Liver (tissue), 9 donors: Measurements from ENCODE around the gene CEP83. TPM values are rescaled to one million over a fixed set of nuclear protein-coding genes. Genes with fewer than 3 reads are reported as not detected.
"Not testable (repeated sequence)": the region's sequence is repeated elsewhere in the genome, so short reads cannot be mapped to it uniquely, and the experiment has no call there.

Source experiments
- DNase-seq: peaks from one replicate; pipeline ENCODE4 v3.0.0-alpha.2; 2017; ENCODE audit warnings: low spot score
- H3K27ac ChIP-seq, 2 donors: one replicate each; pipeline ENCODE4 v1.7.0; 2013; ENCODE audit warnings: inconsistent platforms in 2 of 2, low read length in 2 of 2, control low read depth in 1 of 2, low read depth in 1 of 2, mild to moderate bottlenecking in 1 of 2
- H3K27me3 ChIP-seq, 4 donors: one replicate each; pipeline versions ENCODE4 v1.6.1 to v1.7.0; 2013; ENCODE audit warnings: low read length in 3 of 4, inconsistent platforms in 1 of 4, mild to moderate bottlenecking in 1 of 4, moderate library complexity in 1 of 4; ENCODE audit not compliant: control insufficient read depth in 4 of 4, insufficient read depth in 4 of 4
- H3K36me3 ChIP-seq, 4 donors: one replicate each; pipeline versions ENCODE4 v1.6.1 to v1.7.0; 2013; ENCODE audit warnings: low read length in 3 of 4, mild to moderate bottlenecking in 3 of 4, low read depth in 1 of 4, moderate library complexity in 1 of 4; ENCODE audit not compliant: control insufficient read depth in 4 of 4, insufficient read depth in 3 of 4
- H3K4me1 ChIP-seq, 4 donors: one replicate each; pipeline versions ENCODE4 v1.6.1 to v1.7.0; 2013; ENCODE audit warnings: low read length in 3 of 4, mild to moderate bottlenecking in 3 of 4, moderate library complexity in 1 of 4; ENCODE audit not compliant: control insufficient read depth in 4 of 4, insufficient read depth in 4 of 4
- H3K4me3 ChIP-seq, 3 donors: one replicate each; pipeline versions ENCODE4 v1.6.1 to v1.7.0; 2013; ENCODE audit warnings: low read length in 3 of 3, control low read depth in 1 of 3, low read depth in 1 of 3, mild to moderate bottlenecking in 1 of 3
- H3K9ac ChIP-seq, 2 donors: one replicate each; pipeline ENCODE4 v1.7.0; 2013; ENCODE audit warnings: low read length in 2 of 2, mild to moderate bottlenecking in 2 of 2, moderate library complexity in 2 of 2, control low read depth in 1 of 2, low read depth in 1 of 2
- H3K9me3 ChIP-seq, 4 donors: one replicate each; pipeline versions ENCODE4 v1.6.1 to v1.7.0; 2013; ENCODE audit warnings: low read length in 3 of 4; ENCODE audit not compliant: control insufficient read depth in 4 of 4
- EGR1 ChIP-seq, 2 donors: IDR thresholded peaks; 2 replicates each; pipeline ENCODE4 v1.6.1; 2016 to 2018; ENCODE audit warnings: antibody characterized with exemption in 2 of 2, low read depth in 2 of 2
- FOXA1 ChIP-seq: IDR thresholded peaks from 2 replicates; pipeline ENCODE4 v1.6.1; 2016; ENCODE audit warnings: antibody characterized with exemption
- FOXA2 ChIP-seq: IDR thresholded peaks from 2 replicates; pipeline ENCODE4 v1.6.1; 2016; ENCODE audit warnings: antibody characterized with exemption
- HNF4G ChIP-seq: IDR thresholded peaks from 2 replicates; pipeline ENCODE4 v1.6.1; 2016; ENCODE audit warnings: antibody characterized with exemption
- JUND ChIP-seq, 2 donors: IDR thresholded peaks; 2 replicates each; pipeline ENCODE4 v1.6.1; 2016; ENCODE audit warnings: antibody characterized with exemption in 2 of 2
- MAX ChIP-seq: IDR thresholded peaks from 2 replicates; pipeline ENCODE4 v1.6.1; 2016; ENCODE audit warnings: antibody characterized with exemption
- NR2F2 ChIP-seq: IDR thresholded peaks from 2 replicates; pipeline ENCODE4 v1.6.1; 2016; ENCODE audit warnings: antibody characterized with exemption
- RAD21 ChIP-seq, 2 donors: IDR thresholded peaks; 2 replicates each; pipeline ENCODE4 v1.6.1; 2016; ENCODE audit warnings: antibody characterized with exemption in 2 of 2, mild to moderate bottlenecking in 2 of 2
- REST ChIP-seq: IDR thresholded peaks from 2 replicates; pipeline ENCODE4 v1.6.1; 2016; ENCODE audit warnings: antibody characterized with exemption, mild to moderate bottlenecking
- RXRA ChIP-seq, 2 donors: IDR thresholded peaks; 2 replicates each; pipeline ENCODE4 v1.6.1; 2017 to 2018; ENCODE audit warnings: antibody characterized with exemption in 2 of 2, mild to moderate bottlenecking in 1 of 2
- SP1 ChIP-seq: IDR thresholded peaks from 2 replicates; pipeline ENCODE4 v1.6.1; 2018; ENCODE audit warnings: antibody characterized with exemption, mild to moderate bottlenecking
- TAF1 ChIP-seq: conservative IDR thresholded peaks from 2 replicates; pipeline ENCODE4 v1.6.1; 2016; ENCODE audit warnings: antibody characterized with exemption, mild to moderate bottlenecking
- YY1 ChIP-seq: IDR thresholded peaks from 2 replicates; pipeline ENCODE4 v1.6.1; 2016; ENCODE audit warnings: antibody characterized with exemption, mild to moderate bottlenecking
- WGBS: extraction: QIAGEN DNeasy Blood & Tissue Kit; methylation state at CpG from one replicate; pipeline ENCODE4 v1.1.7; 2013; 5-methylcytosine and 5-hydroxymethylcytosine counted together
- polyA plus RNA-seq, 2 donors: library from polyadenylated mRNA; stranded (reverse) in 1 of 2; unstranded in 1 of 2; fragments of 200-250 nt in 1 of 2; fragments of >200 nt in 1 of 2; fragmentation: Nextera tagmentation in 1 of 2; extraction: Ambion mirVana in 1 of 2; gene quantifications; one replicate each; pipeline versions ENCODE4 v1.2.1 to v1.2.3, GENCODE V29; 2013 to 2015
- total RNA-seq, 2 donors: library from RNA; depleted of rRNA; stranded (reverse); fragments of >200 nt; gene quantifications; one replicate each; pipeline ENCODE4 v1.2.3, GENCODE V29; 2014
- TF ChIP-seq, protein P1 (sequence below): IDR thresholded peaks from 2 replicates; pipeline ENCODE4 v1.6.1; 2016; ENCODE audit warnings: antibody characterized with exemption
- TF ChIP-seq, protein P2 (sequence below): IDR thresholded peaks from 2 replicates; pipeline ENCODE4 v1.6.1; 2016; ENCODE audit warnings: antibody characterized with exemption
- TF ChIP-seq, protein P3 (sequence below): fragments of 150-350 bp; IDR thresholded peaks from 2 replicates; pipeline ENCODE4 v1.5.1; 2017; ENCODE audit warnings: improper control_type of control experiment, low read depth, low read length; ENCODE audit not compliant: missing input control
- donor health status: healthy.
- donor health status: healthy.
- donor health status: healthy.
- donor health status: healthy.
- donor health status: healthy.

CEP83 gene
- total and polyA plus RNA-seq, 4 donors: 1.9 to 8.4 (median 5.2) TPM

GRCh38 chr12:94390130-94390485 lies 69.6 kb downstream of the CEP83 start:
- Histone ChIP-seq H3K27ac (no peak overlapping the region), H3K9ac (no peak overlapping the region), H3K9me3 (no peaks in the 10 kb centered on the region), H3K4me3 (no peak overlapping the region), H3K36me3 (no peaks in the 10 kb centered on the region), H3K4me1 (peaks cover 2 to 16% (median 9%) of the 10 kb centered on the region in 4 donors), H3K27me3 (no peaks in the 10 kb centered on the region)
- DNase-seq: no peak
- WGBS: 73% methylated on average over 4 of the region's 4 CpGs
- TF ChIP-seq TAF1 (no peak), FOXA2 (no peak), JUND (IDR thresholded peaks at IDR 0.05) (no peak), MAX (no peak), RXRA (IDR thresholded peaks at IDR 0.05) (no peak), REST (no peak), SP1 (no peak), RAD21 (IDR thresholded peaks at IDR 0.05) (no peak), NR2F2 (no peak), HNF4G (no peak), FOXA1 (no peak), YY1 (no peak), EGR1 (IDR thresholded peaks at IDR 0.05; ENCODE audit: low read depth in 2 of 2) (no peak)
- TF ChIP-seq, protein P1, sequence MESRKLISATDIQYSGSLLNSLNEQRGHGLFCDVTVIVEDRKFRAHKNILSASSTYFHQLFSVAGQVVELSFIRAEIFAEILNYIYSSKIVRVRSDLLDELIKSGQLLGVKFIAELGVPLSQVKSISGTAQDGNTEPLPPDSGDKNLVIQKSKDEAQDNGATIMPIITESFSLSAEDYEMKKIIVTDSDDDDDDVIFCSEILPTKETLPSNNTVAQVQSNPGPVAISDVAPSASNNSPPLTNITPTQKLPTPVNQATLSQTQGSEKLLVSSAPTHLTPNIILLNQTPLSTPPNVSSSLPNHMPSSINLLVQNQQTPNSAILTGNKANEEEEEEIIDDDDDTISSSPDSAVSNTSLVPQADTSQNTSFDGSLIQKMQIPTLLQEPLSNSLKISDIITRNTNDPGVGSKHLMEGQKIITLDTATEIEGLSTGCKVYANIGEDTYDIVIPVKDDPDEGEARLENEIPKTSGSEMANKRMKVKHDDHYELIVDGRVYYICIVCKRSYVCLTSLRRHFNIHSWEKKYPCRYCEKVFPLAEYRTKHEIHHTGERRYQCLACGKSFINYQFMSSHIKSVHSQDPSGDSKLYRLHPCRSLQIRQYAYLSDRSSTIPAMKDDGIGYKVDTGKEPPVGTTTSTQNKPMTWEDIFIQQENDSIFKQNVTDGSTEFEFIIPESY: no peak
- TF ChIP-seq, protein P2, sequence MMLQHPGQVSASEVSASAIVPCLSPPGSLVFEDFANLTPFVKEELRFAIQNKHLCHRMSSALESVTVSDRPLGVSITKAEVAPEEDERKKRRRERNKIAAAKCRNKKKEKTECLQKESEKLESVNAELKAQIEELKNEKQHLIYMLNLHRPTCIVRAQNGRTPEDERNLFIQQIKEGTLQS: no peak
- TF ChIP-seq, protein P3, sequence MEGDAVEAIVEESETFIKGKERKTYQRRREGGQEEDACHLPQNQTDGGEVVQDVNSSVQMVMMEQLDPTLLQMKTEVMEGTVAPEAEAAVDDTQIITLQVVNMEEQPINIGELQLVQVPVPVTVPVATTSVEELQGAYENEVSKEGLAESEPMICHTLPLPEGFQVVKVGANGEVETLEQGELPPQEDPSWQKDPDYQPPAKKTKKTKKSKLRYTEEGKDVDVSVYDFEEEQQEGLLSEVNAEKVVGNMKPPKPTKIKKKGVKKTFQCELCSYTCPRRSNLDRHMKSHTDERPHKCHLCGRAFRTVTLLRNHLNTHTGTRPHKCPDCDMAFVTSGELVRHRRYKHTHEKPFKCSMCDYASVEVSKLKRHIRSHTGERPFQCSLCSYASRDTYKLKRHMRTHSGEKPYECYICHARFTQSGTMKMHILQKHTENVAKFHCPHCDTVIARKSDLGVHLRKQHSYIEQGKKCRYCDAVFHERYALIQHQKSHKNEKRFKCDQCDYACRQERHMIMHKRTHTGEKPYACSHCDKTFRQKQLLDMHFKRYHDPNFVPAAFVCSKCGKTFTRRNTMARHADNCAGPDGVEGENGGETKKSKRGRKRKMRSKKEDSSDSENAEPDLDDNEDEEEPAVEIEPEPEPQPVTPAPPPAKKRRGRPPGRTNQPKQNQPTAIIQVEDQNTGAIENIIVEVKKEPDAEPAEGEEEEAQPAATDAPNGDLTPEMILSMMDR: no peak

DNA sequence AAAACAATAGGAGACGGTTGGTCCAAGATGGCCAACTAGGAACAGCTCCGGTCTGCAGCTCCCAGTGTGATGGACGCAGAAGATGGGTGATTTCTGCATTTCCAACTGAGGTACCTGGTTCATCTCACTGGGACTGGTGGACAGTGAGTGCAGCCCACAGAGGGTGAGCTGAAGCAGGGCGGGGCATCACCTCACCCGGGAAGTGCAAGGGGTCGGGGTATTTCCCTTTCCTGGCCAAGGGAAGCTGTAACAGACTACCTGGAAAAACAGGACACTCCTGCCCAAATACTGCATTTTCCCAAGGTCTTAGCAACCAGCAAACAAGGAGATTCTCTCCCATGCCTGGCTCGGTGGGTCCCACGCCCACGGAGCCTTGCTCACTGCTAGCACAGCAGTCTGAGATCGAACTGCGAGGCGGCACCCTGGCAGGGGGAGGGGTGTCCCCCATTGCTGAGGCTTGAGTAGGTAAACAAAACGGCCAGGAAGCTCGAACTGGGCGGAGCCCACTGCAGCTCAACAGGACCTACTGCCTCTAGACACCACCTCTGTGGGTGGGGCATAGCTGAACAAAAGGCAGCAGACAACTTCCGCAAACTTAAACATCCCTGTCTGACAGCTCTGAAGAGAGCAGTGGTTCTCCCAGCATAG lies 70.1 kb downstream of the CEP83 start:
- DNase-seq: peak; percentile 35
- H3K4me3 ChIP-seq, H3K36me3 ChIP-seq, H3K27ac ChIP-seq, H3K27me3 ChIP-seq, H3K9me3 ChIP-seq, H3K9ac ChIP-seq: not testable (repeated sequence)
- WGBS: 90% methylated on average over 16 of the region's 16 CpGs
- H3K4me1 ChIP-seq: peaks cover 2 to 16% (median 9%) of the 10 kb centered on the region in 4 donors
